RWPE2 (cell line): Measurements from ENCODE around the gene ERRFI1.

ENCODE experiments used
- ATAC-seq: fragments of 200-7000 bp; cut with Tn5 transposase; 3 replicates; pipeline ENCODE4 v1.9.1; 2021; ENCODE audit warnings: low read depth
- DNase-seq: peaks from one replicate; pipeline ENCODE4 v3.0.0-alpha.2; 2020; ENCODE audit warnings: low spot score
- H3K27ac ChIP-seq: fragments of 450-650 bp; 2 replicates; pipeline ENCODE4 v1.5.1; 2017; ENCODE audit warnings: mild to moderate bottlenecking; ENCODE audit not compliant: poor library complexity, severe bottlenecking
- H3K27me3 ChIP-seq: fragments of 250-450 bp; sonication (Bioruptor Pico); 2 replicates; pipeline ENCODE4 v1.5.1; 2021; ENCODE audit warnings: mild to moderate bottlenecking, moderate library complexity; ENCODE audit not compliant: insufficient read depth, poor library complexity, severe bottlenecking
- H3K36me3 ChIP-seq: fragments of 250-450 bp; sonication (Bioruptor Pico); 2 replicates; pipeline ENCODE4 v1.5.1; 2020; ENCODE audit warnings: low read depth, mild to moderate bottlenecking, moderate library complexity
- H3K4me1 ChIP-seq: fragments of 250-450 bp; sonication (Bioruptor Pico); 2 replicates; pipeline ENCODE4 v1.5.1; 2021; ENCODE audit warnings: mild to moderate bottlenecking, moderate library complexity; ENCODE audit not compliant: insufficient read depth, poor library complexity, severe bottlenecking
- H3K4me3 ChIP-seq: fragments of 250-450 bp; sonication (Bioruptor Pico); 2 replicates; pipeline ENCODE4 v1.5.1; 2021; ENCODE audit warnings: mild to moderate bottlenecking, moderate library complexity; ENCODE audit not compliant: severe bottlenecking
- H3K9me3 ChIP-seq: fragments of 250-450 bp; sonication (Bioruptor Pico); 2 replicates; pipeline ENCODE4 v1.5.1; 2021; ENCODE audit warnings: mild to moderate bottlenecking, moderate library complexity; ENCODE audit not compliant: severe bottlenecking
- TF ChIP-seq, protein P1 (sequence below): fragments of 450-650 bp; IDR thresholded peaks from one replicate; pipeline ENCODE4 v1.5.1; 2017; ENCODE audit warnings: mild to moderate bottlenecking, moderate library complexity; ENCODE audit not compliant: poor library complexity, severe bottlenecking

ERRFI1 gene

DNA sequence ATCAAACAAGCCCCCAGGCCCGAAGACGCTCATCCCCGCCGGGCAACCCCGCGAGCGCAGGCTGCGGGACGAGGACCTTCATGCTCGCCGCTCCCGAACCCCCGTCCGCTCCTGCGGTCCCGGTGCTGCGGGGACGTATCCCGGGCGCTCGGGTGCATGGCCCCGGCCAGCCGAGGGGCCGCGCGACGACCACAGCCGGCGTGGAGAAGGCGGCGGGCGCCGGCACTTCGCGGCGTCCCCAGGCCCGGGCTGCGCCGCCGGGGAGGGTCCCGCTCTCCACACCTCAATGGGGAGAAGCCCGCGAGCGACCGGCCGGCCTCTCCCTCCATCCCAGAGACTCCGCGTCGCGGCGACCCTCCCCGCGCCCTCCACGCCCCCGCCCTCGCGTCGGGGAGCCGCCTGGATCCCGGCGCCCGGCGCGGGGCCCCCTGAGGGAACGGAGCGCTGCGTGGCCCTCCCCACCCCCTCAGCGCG, 401 bp downstream of the ERRFI1 start:
- peaks cover 34% of the 10 kb centered on the region for H3K4me1 ChIP-seq

GRCh38 chr1:8025061-8025670, 943 bp downstream of the ERRFI1 start:
- DNase-seq (no peak), ATAC-seq (no peak; the same call in 2 of the 3 replicates)
- peaks cover 54% of the 10 kb centered on the region for H3K36me3 ChIP-seq
- TF ChIP-seq, protein P1, sequence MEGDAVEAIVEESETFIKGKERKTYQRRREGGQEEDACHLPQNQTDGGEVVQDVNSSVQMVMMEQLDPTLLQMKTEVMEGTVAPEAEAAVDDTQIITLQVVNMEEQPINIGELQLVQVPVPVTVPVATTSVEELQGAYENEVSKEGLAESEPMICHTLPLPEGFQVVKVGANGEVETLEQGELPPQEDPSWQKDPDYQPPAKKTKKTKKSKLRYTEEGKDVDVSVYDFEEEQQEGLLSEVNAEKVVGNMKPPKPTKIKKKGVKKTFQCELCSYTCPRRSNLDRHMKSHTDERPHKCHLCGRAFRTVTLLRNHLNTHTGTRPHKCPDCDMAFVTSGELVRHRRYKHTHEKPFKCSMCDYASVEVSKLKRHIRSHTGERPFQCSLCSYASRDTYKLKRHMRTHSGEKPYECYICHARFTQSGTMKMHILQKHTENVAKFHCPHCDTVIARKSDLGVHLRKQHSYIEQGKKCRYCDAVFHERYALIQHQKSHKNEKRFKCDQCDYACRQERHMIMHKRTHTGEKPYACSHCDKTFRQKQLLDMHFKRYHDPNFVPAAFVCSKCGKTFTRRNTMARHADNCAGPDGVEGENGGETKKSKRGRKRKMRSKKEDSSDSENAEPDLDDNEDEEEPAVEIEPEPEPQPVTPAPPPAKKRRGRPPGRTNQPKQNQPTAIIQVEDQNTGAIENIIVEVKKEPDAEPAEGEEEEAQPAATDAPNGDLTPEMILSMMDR, result no peak
- peaks cover 40% of the 10 kb centered on the region for H3K4me1 ChIP-seq
- no peaks in the 10 kb centered on the region for H3K27me3 ChIP-seq
- H3K4me3 ChIP-seq, result peak overlapping the region; percentile 91
- H3K9me3 ChIP-seq, result no peaks in the 10 kb centered on the region
- peak overlapping the region; percentile 99 for H3K27ac ChIP-seq

More for the DNA sequence above, 401 bp downstream of the ERRFI1 start:
- H3K27ac ChIP-seq, result peak overlapping the region; percentile 99
- H3K9me3 ChIP-seq, result no peaks in the 10 kb centered on the region
- no peaks in the 10 kb centered on the region for H3K27me3 ChIP-seq
- TF ChIP-seq, protein P1, result no peak
- no peak for DNase-seq
- ATAC-seq, result no peak
- H3K4me3 ChIP-seq, result peak overlapping the region; percentile 91
- H3K36me3 ChIP-seq, result peaks cover 49% of the 10 kb centered on the region

DNA sequence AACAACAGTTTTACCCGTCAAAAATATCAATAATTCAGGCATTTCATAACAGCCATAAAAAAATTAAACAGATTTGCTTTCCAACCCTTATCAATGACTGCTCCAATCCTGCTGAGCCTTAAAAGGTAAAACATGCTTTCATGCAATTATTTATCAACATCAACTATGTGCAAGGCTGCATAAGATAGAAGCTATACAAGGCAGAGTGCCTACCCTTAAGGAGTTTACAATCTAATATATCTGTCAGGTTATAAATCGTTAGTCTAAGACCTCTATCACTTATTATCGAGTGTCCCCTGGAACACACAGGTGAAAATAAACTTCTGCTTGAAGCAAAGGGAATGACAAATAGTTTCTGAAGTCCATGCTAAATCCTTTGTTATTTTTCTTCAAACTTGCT, 1.8 kb downstream of the ERRFI1 start:
- TF ChIP-seq, protein P1, result no peak
- Histone ChIP-seq H3K27me3 (no peaks in the 10 kb centered on the region), H3K9me3 (no peaks in the 10 kb centered on the region), H3K4me1 (peaks cover 47% of the 10 kb centered on the region), H3K36me3 (peaks cover 63% of the 10 kb centered on the region), H3K4me3 (peak overlapping the region; percentile 91), H3K27ac (peak overlapping the region; percentile 99)
- DNase-seq (no peak), ATAC-seq (no peak)

- DNase-seq, result no peak
- no peaks in the 10 kb centered on the region for H3K9me3 ChIP-seq
- H3K4me3 ChIP-seq, result peak overlapping the region; percentile 91
- H3K4me1 ChIP-seq, result peaks cover 47% of the 10 kb centered on the region
- ATAC-seq, result no peak
- H3K36me3 ChIP-seq, result peaks cover 66% of the 10 kb centered on the region
- H3K27me3 ChIP-seq, result no peaks in the 10 kb centered on the region
- H3K27ac ChIP-seq, result peak overlapping the region; percentile 99
- TF ChIP-seq, protein P1, result no peak
Observed at GRCh38 chr1:8023995-8024313, 2.2 kb downstream of the ERRFI1 start.

DNA sequence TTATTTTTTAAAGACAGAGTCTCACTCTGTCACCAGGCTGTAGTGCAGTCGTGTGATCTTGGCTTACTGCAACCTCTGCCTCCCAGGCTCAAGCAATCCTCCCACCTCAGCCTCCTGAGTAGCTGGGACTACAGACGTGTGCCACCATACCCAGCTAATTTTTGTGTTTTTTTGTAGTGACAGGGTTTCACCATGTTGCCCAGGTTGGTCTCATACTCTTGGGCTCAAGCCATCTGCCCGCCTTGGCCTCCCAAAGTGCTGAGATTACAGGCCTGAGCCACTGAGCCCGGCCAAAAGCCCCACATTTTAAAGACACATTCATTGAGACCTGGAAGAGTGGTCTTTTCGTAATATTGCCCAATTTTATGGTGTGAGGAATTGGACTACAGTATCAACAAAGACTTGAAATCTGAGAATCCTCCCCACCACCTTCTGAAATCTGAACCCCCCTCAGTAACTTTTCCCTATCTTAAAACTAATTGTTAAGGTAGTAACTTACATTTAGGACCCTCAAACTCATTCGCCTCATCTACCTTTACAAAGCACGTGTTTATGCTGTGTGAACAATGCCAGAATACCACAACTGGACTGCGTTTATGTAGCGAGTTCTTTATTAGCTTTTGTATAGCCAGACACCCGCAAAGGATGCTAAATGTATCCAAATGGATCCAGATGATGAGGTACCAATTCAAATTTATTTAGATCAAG, 2.7 kb downstream of the ERRFI1 start:
- peak overlapping the region; percentile 91 for H3K4me3 ChIP-seq
- no peaks in the 10 kb centered on the region for H3K27me3 ChIP-seq
- peaks cover 47% of the 10 kb centered on the region for H3K4me1 ChIP-seq
- ATAC-seq (no peak), DNase-seq (no peak)
- TF ChIP-seq, protein P1, result no peak
- H3K27ac ChIP-seq, result peak overlapping the region; percentile 99
- H3K36me3 ChIP-seq, result peaks cover 71% of the 10 kb centered on the region
- H3K9me3 ChIP-seq, result no peaks in the 10 kb centered on the region
